Common myeloid progenitor, CD34-positive (primary cell): ENCODE data around the gene TSSC4.

Experiments used
- CTCF ChIA-PET: fragments of 350-600 bp; sonication (Branson Sonifier 250); formaldehyde crosslinking; loops from one replicate; lab custom pipeline; 2021; ENCODE audit warnings: antibody characterized with exemption; lab: Charles Lee
- POLR2A ChIA-PET: fragments of 350-600 bp; sonication (Branson Sonifier 250); formaldehyde crosslinking; loops from one replicate; lab custom pipeline; 2021; ENCODE audit warnings: antibody characterized with exemption; lab: Charles Lee
- DNase-seq, 3 donors: peaks; one replicate each; pipeline versions ENCODE4 v3.0.0 to v3.0.0-alpha.2; 2013
- H3K27ac ChIP-seq, 2 experiments: 1 replicate in 1 of 2; 2 replicates in 1 of 2; pipeline ENCODE4 v1.7.0; 2013; ENCODE audit warnings: inconsistent platforms in 2 of 2, low read length in 2 of 2, mild to moderate bottlenecking in 2 of 2, low read depth in 1 of 2, moderate library complexity in 1 of 2; ENCODE audit not compliant: severe bottlenecking in 2 of 2, insufficient read depth in 1 of 2, poor library complexity in 1 of 2
- H3K27me3 ChIP-seq, 5 experiments: replicated peaks in 2 of 5; 1 replicate in 3 of 5; 2 replicates in 2 of 5; pipeline versions ENCODE4 v1.6.1 to v1.7.0; 2013; ENCODE audit warnings: low read length in 4 of 5, mild to moderate bottlenecking in 2 of 5, moderate library complexity in 2 of 5, inconsistent platforms in 1 of 5; ENCODE audit not compliant: insufficient read depth in 5 of 5, control insufficient read depth in 4 of 5
- H3K36me3 ChIP-seq, 4 experiments: 1 replicate in 2 of 4; 2 replicates in 2 of 4; pipeline versions ENCODE4 v1.6.1 to v1.7.0; 2013; ENCODE audit warnings: low read length in 3 of 4, control low read depth in 1 of 4, mild to moderate bottlenecking in 1 of 4; ENCODE audit not compliant: control insufficient read depth in 4 of 4, insufficient read depth in 4 of 4
- H3K4me1 ChIP-seq, 4 experiments: 1 replicate in 3 of 4; 2 replicates in 1 of 4; pipeline versions ENCODE4 v1.6.1 to v1.7.1; 2013; ENCODE audit warnings: low read length in 3 of 4, mild to moderate bottlenecking in 3 of 4, control low read depth in 1 of 4, inconsistent platforms in 1 of 4, moderate library complexity in 1 of 4; ENCODE audit not compliant: control insufficient read depth in 4 of 4, insufficient read depth in 4 of 4; ENCODE audit errors: control extremely low read depth in 1 of 4
- H3K4me3 ChIP-seq, 7 experiments: 1 replicate in 4 of 7; 2 replicates in 3 of 7; pipeline versions ENCODE4 v1.5.1 to v1.7.0; 2013; ENCODE audit warnings: mild to moderate bottlenecking in 7 of 7, low read length in 6 of 7, moderate library complexity in 6 of 7, inconsistent platforms in 2 of 7, low read depth in 2 of 7, control low read depth in 1 of 7; ENCODE audit not compliant: insufficient read depth in 4 of 7, control insufficient read depth in 1 of 7; ENCODE audit errors: extremely low read depth in 1 of 7
- H3K9me3 ChIP-seq, 5 experiments: 1 replicate in 4 of 5; 2 replicates in 1 of 5; pipeline versions ENCODE4 v1.6.1 to v1.7.1; 2013; ENCODE audit warnings: low read length in 4 of 5, mild to moderate bottlenecking in 2 of 5, inconsistent platforms in 1 of 5, low read depth in 1 of 5, moderate library complexity in 1 of 5; ENCODE audit not compliant: control insufficient read depth in 4 of 5, insufficient read depth in 2 of 5; ENCODE audit errors: control extremely low read depth in 1 of 5
- WGBS: methylation state at CpG from one replicate; pipeline ENCODE4 v1.1.5; 2013; ENCODE audit not compliant: insufficient coverage; 5-methylcytosine and 5-hydroxymethylcytosine counted together

Gene TSSC4

GRCh38 chr11:2409611-2410468 lies 9.3 kb downstream of the TSSC4 start:
- Histone ChIP-seq H3K4me3 (no peak overlapping the region), H3K27ac (no peak overlapping the region), H3K36me3 (no peaks in the 10 kb centered on the region), H3K9me3 (no peaks in the 10 kb centered on the region), H3K4me1 (peaks cover 0 to 9% (median 0%) of the 10 kb centered on the region in 4 experiments), H3K27me3 (no peaks in the 10 kb centered on the region)
- ChIA-PET CTCF (interaction anchor here (1.0 to 2.8 kb wide), 5 partner anchors 9 to 123 kb away, joined by 3 to 15 read pairs (median 5); partner anchors contain the start of gene TSSC4), POLR2A (no interaction called here)
- WGBS, result 88% methylated on average over 42 of the region's 42 CpGs
- DNase-seq, result no peak

GRCh38 chr11:2410616-2411015 lies 10.1 kb downstream of the TSSC4 start:
- POLR2A ChIA-PET, result no interaction called here
- H3K27me3 ChIP-seq, result no peaks in the 10 kb centered on the region
- no peak for DNase-seq
- no peak overlapping the region for H3K27ac ChIP-seq
- H3K4me1 ChIP-seq, result peaks cover 0 to 9% (median 0%) of the 10 kb centered on the region in 4 experiments
- H3K4me3 ChIP-seq, result no peak overlapping the region
- H3K36me3 ChIP-seq, result no peaks in the 10 kb centered on the region
- H3K9me3 ChIP-seq, result no peaks in the 10 kb centered on the region
- CTCF ChIA-PET, result interaction anchor here (1.0 to 2.8 kb wide), 2 partner anchors 9 to 11 kb away, joined by 3 to 15 read pairs; partner anchors contain the start of gene TSSC4
- WGBS, result 92% methylated on average over 2 of the region's 9 CpGs

GRCh38 chr11:2411446-2412305 lies 11.1 kb downstream of the TSSC4 start:
- Histone ChIP-seq H3K36me3 (no peaks in the 10 kb centered on the region), H3K4me3 (no peak overlapping the region), H3K27me3 (no peaks in the 10 kb centered on the region), H3K27ac (no peak overlapping the region), H3K9me3 (no peaks in the 10 kb centered on the region), H3K4me1 (peaks cover 0 to 9% (median 0%) of the 10 kb centered on the region in 4 experiments)
- POLR2A ChIA-PET, result no interaction called here
- no peak for DNase-seq
- CTCF ChIA-PET, result interaction anchor here (1.3 to 2.7 kb wide), 5 partner anchors 9 to 214 kb away, joined by 3 to 14 read pairs (median 4); partner anchors contain the start of gene TSSC4
- WGBS, result 85% methylated on average over 25 of the region's 30 CpGs

GRCh38 chr11:2412323-2412722 lies 11.8 kb downstream of the TSSC4 start:
- ChIA-PET CTCF (interaction anchor here (1.3 to 2.7 kb wide), 6 partner anchors 9 to 256 kb away, joined by 3 to 14 read pairs (median 4); partner anchors contain the start of gene TSSC4), POLR2A (no interaction called here)
- Histone ChIP-seq H3K36me3 (no peaks in the 10 kb centered on the region), H3K27me3 (no peaks in the 10 kb centered on the region), H3K4me3 (no peak overlapping the region), H3K27ac (no peak overlapping the region), H3K9me3 (no peaks in the 10 kb centered on the region), H3K4me1 (peaks cover 0 to 9% (median 0%) of the 10 kb centered on the region in 4 experiments)
- WGBS, result 97% methylated on average over 6 of the region's 6 CpGs
- DNase-seq, result no peak

GRCh38 chr11:2413742-2414579 lies 13.4 kb downstream of the TSSC4 start:
- ChIA-PET POLR2A (no interaction called here), CTCF (interaction anchor here (1.6 to 2.7 kb wide), 3 partner anchors 13 to 258 kb away, joined by 3 to 14 read pairs (median 6); partner anchors contain the start of gene TSSC4)
- H3K4me1 ChIP-seq, result peaks cover 0 to 9% (median 0%) of the 10 kb centered on the region in 4 experiments
- H3K4me3 ChIP-seq, result no peak overlapping the region
- no peaks in the 10 kb centered on the region for H3K9me3 ChIP-seq
- H3K27me3 ChIP-seq, result no peaks in the 10 kb centered on the region
- no peak overlapping the region for H3K27ac ChIP-seq
- 94% methylated on average over 42 of the region's 43 CpGs for WGBS
- no peak for DNase-seq
- no peaks in the 10 kb centered on the region for H3K36me3 ChIP-seq

GRCh38 chr11:2414616-2415015 lies 14.1 kb downstream of the TSSC4 start:
- 91% methylated on average over 35 of the region's 35 CpGs for WGBS
- CTCF ChIA-PET, result interaction anchor here (2.0 to 2.7 kb wide), 2 partner anchors 14 to 109 kb away, joined by 7 to 14 read pairs; partner anchors contain the start of gene TSSC4
- H3K36me3 ChIP-seq, result no peaks in the 10 kb centered on the region
- no peaks in the 10 kb centered on the region for H3K27me3 ChIP-seq
- no peak overlapping the region for H3K4me3 ChIP-seq
- no peak overlapping the region for H3K27ac ChIP-seq
- no peaks in the 10 kb centered on the region for H3K9me3 ChIP-seq
- H3K4me1 ChIP-seq, result peaks cover 0 to 9% (median under 1%) of the 10 kb centered on the region in 4 experiments
- POLR2A ChIA-PET, result no interaction called here
- no peak for DNase-seq
